PC-9 (cell line): ENCODE data around the gene TSPAN10. TPM values are rescaled to one million over a fixed set of nuclear protein-coding genes. Genes with fewer than 3 reads are reported as not detected.

Experiments
- BruUV-seq: library from RNA; stranded (reverse); fragments of 400-500 nt; replicated peaks from 2 replicates; lab custom pipeline; 2021; lab: Mats Ljungman, UMichigan
- CTCF ChIA-PET: fragments of 300-600 bp; sonication (Branson Sonifier 250); formaldehyde crosslinking; loops from one replicate; lab custom pipeline; 2022; ENCODE audit warnings: antibody characterized with exemption; lab: Charles Lee
- POLR2A ChIA-PET: fragments of 300-600 bp; sonication (Branson Sonifier 250); formaldehyde crosslinking; loops from one replicate; lab custom pipeline; 2022; ENCODE audit warnings: antibody characterized with exemption; ENCODE audit not compliant: unreplicated experiment; lab: Charles Lee
- DNase-seq, 2 experiments: peaks; one replicate each; pipeline versions ENCODE4 v3.0.0 to v3.0.0-alpha.2; 2015 to 2022; ENCODE audit warnings: mixed read lengths in 1 of 2
- H2AFZ ChIP-seq: fragments of 200-600 bp; sonication (generic); 2 replicates; pipeline ENCODE4 v1.8.1; 2017; ENCODE audit warnings: antibody characterized with exemption
- H3F3A ChIP-seq: fragments of 200-600 bp; sonication (generic); 2 replicates; pipeline ENCODE4 v1.8.1; 2017; ENCODE audit warnings: antibody characterized with exemption, mild to moderate bottlenecking, low read depth; ENCODE audit not compliant: insufficient read depth
- H3K27ac ChIP-seq: fragments of 200-600 bp; sonication (generic); 2 replicates; pipeline ENCODE4 v1.6.1; 2016; ENCODE audit warnings: mixed run types
- H3K27me3 ChIP-seq: fragments of 200-600 bp; sonication (generic); 2 replicates; pipeline ENCODE4 v1.6.1; 2016; ENCODE audit warnings: low read depth, mixed run types; ENCODE audit not compliant: insufficient read depth
- H3K36me3 ChIP-seq: fragments of 200-600 bp; sonication (generic); 2 replicates; pipeline ENCODE4 v1.6.1; 2016; ENCODE audit warnings: low read depth, mixed run types
- H3K4me1 ChIP-seq: fragments of 200-600 bp; sonication (generic); replicated peaks from 2 replicates; pipeline ENCODE4 v1.6.1; 2016; ENCODE audit warnings: mixed run types; ENCODE audit not compliant: insufficient read depth
- H3K4me2 ChIP-seq: fragments of 200-600 bp; sonication (generic); 2 replicates; pipeline ENCODE4 v1.6.1; 2017; ENCODE audit warnings: mixed run types
- H3K4me3 ChIP-seq: fragments of 200-600 bp; sonication (generic); 2 replicates; pipeline ENCODE4 v1.6.1; 2016; ENCODE audit warnings: mixed run types
- H3K79me2 ChIP-seq: fragments of 200-600 bp; sonication (generic); 2 replicates; pipeline ENCODE4 v1.6.1; 2017; ENCODE audit warnings: low read depth, mixed run types
- H3K9me2 ChIP-seq: fragments of 200-600 bp; sonication (generic); 2 replicates; pipeline ENCODE4 v1.8.1; 2017; ENCODE audit warnings: mild to moderate bottlenecking; ENCODE audit not compliant: insufficient read depth
- H3K9me3 ChIP-seq: fragments of 200-600 bp; sonication (generic); 2 replicates; pipeline ENCODE4 v1.8.1; 2016; ENCODE audit warnings: low read depth; ENCODE audit not compliant: insufficient read depth
- H4K20me1 ChIP-seq: fragments of 200-600 bp; sonication (generic); 2 replicates; pipeline ENCODE4 v1.8.1; 2017; ENCODE audit not compliant: insufficient read depth
- CTCF ChIP-seq: fragments of 200-600 bp; sonication (generic); conservative IDR thresholded peaks from 2 replicates; pipeline ENCODE4 v1.6.1; 2017; ENCODE audit warnings: mixed run types, antibody characterized with exemption, mild to moderate bottlenecking, moderate library complexity
- EZH2 ChIP-seq: fragments of 200-600 bp; sonication (generic); IDR thresholded peaks from 2 replicates; pipeline ENCODE4 v1.8.0; 2017; ENCODE audit warnings: antibody characterized with exemption, low read depth
- intact Hi-C: fragments of 100-400 bp; cut with micrococcal nuclease; formaldehyde crosslinking; loops from one replicate; pipeline ENCODE4 v1.10.0; 2022; ENCODE audit not compliant: unreplicated experiment
- total RNA-seq: library from RNA; stranded (reverse); gene quantifications from 2 replicates; pipeline ENCODE4 v1.2.3, GENCODE V29; 2021

TSPAN10 gene
- total RNA-seq, 1 experiment from 2014 or later = 8.6 TPM

GRCh38 chr17:81644976-81645952 lies 8.3 kb downstream of the TSPAN10 start:
- Histone ChIP-seq H3K36me3 (no peaks in the 10 kb centered on the region), H3K4me3 (no peak overlapping the region), H3K4me2 (no peak overlapping the region), H3F3A (no peaks in the 10 kb centered on the region), H4K20me1 (no peaks in the 10 kb centered on the region), H3K79me2 (no peaks in the 10 kb centered on the region), H3K27ac (no peak overlapping the region), H3K27me3 (no peaks in the 10 kb centered on the region), H3K9me3 (no peaks in the 10 kb centered on the region), H2AFZ (no peak overlapping the region), H3K4me1 (no peaks in the 10 kb centered on the region), H3K9me2 (no peaks in the 10 kb centered on the region)
- no TSS peak for BruUV-seq
- DNase-seq = no peak
- ChIA-PET CTCF (no interaction called here), POLR2A (interaction anchor here (0.6 kb wide), 1 partner anchor 15 kb away, joined by 4 read pairs; no protein-coding TSS in a partner anchor)
- intact Hi-C loops = no loop called here
- TF ChIP-seq CTCF = no peak
- TF ChIP-seq EZH2 = no peak

- Histone ChIP-seq H3K27ac (no peak overlapping the region), H4K20me1 (no peaks in the 10 kb centered on the region), H3K27me3 (no peaks in the 10 kb centered on the region), H3K9me3 (no peaks in the 10 kb centered on the region), H3K4me2 (no peak overlapping the region), H3F3A (no peaks in the 10 kb centered on the region), H2AFZ (no peak overlapping the region), H3K4me1 (no peaks in the 10 kb centered on the region), H3K36me3 (no peaks in the 10 kb centered on the region), H3K4me3 (no peak overlapping the region), H3K79me2 (no peaks in the 10 kb centered on the region), H3K9me2 (no peaks in the 10 kb centered on the region)
- ChIA-PET POLR2A (interaction anchor here (0.5 to 0.7 kb wide), 2 partner anchors 50 to 218 kb away, joined by 3 to 4 read pairs; no protein-coding TSS in a partner anchor), CTCF (no interaction called here)
- TF ChIP-seq EZH2 (no peak), CTCF (no peak)
- BruUV-seq = no TSS peak
- no peak for DNase-seq
- intact Hi-C loops = no loop called here
Measured at GRCh38 chr17:81646869-81647600, 10.0 kb downstream of the TSPAN10 start.

- no peaks in the 10 kb centered on the region for H3K4me1 ChIP-seq
- H3K4me3 ChIP-seq = no peak overlapping the region
- no peaks in the 10 kb centered on the region for H3K9me3 ChIP-seq
- H3K4me2 ChIP-seq = no peak overlapping the region
- H3K79me2 ChIP-seq = no peaks in the 10 kb centered on the region
- no peaks in the 10 kb centered on the region for H3F3A ChIP-seq
- H3K27me3 ChIP-seq = no peaks in the 10 kb centered on the region
- no peaks in the 10 kb centered on the region for H3K36me3 ChIP-seq
- no TSS peak for BruUV-seq
- H2AFZ ChIP-seq = no peak overlapping the region
- H4K20me1 ChIP-seq = no peaks in the 10 kb centered on the region
- no peak for DNase-seq
- no peaks in the 10 kb centered on the region for H3K9me2 ChIP-seq
- ChIA-PET POLR2A (no interaction called here), CTCF (no interaction called here)
- intact Hi-C loops = no loop called here
- H3K27ac ChIP-seq = no peak overlapping the region
- TF ChIP-seq CTCF = no peak
- no peak for TF ChIP-seq EZH2
Measured at GRCh38 chr17:81647640-81648012, 10.6 kb downstream of the TSPAN10 start.
